Activated T-helper 1 cell treated with Interleukin-2 at 50 U/mL for 16 hours (primary cell): ENCODE data around the gene CCSAP.
"Not testable (repeated sequence)": the region's sequence is repeated elsewhere in the genome, so short reads cannot be mapped to it uniquely, and the experiment has no call there.

ENCODE experiments used
- DNase-seq: peaks from one replicate; pipeline ENCODE4 v3.0.0-alpha.2; 2020; ENCODE audit warnings: low read depth

CCSAP gene

GRCh38 chr1:229342656-229343569, at the start of gene CCSAP:
TSS of gene CCSAP (minus strand) at chr1:229343047. CDS start at chr1:229342465, 582 bp downstream.
- peak; percentile 75 for DNase-seq

GRCh38 chr1:229390130-229390529, 47.3 kb upstream of the CCSAP start:
- DNase-seq, result no peak

- DNase-seq, result no peak
Observed at GRCh38 chr1:229388897-229389580, 46.2 kb upstream of the CCSAP start.

- DNase-seq, result no peak
Observed at GRCh38 chr1:229385853-229386456, 43.1 kb upstream of the CCSAP start.

GRCh38 chr1:229384822-229385221, 42.0 kb upstream of the CCSAP start:
- no peak for DNase-seq

- DNase-seq, result no peak
Observed at GRCh38 chr1:229383961-229384360, 41.1 kb upstream of the CCSAP start.

GRCh38 chr1:229383188-229383587, 40.3 kb upstream of the CCSAP start:
- no peak for DNase-seq

GRCh38 chr1:229381234-229381633, 38.4 kb upstream of the CCSAP start:
- DNase-seq, result no peak

- DNase-seq, result no peak
Observed at GRCh38 chr1:229380536-229381160, 37.8 kb upstream of the CCSAP start.

GRCh38 chr1:229379846-229380245, 37.0 kb upstream of the CCSAP start:
- no peak for DNase-seq

- DNase-seq, result no peak
Observed at GRCh38 chr1:229378586-229379367, 35.9 kb upstream of the CCSAP start.

GRCh38 chr1:229378035-229378434, 35.2 kb upstream of the CCSAP start:
- not testable (repeated sequence) for DNase-seq

GRCh38 chr1:229377429-229377828, 34.6 kb upstream of the CCSAP start:
- DNase-seq, result no peak

GRCh38 chr1:229376521-229376920, 33.7 kb upstream of the CCSAP start:
- no peak for DNase-seq

- DNase-seq, result no peak
Observed at GRCh38 chr1:229374485-229374884, 31.6 kb upstream of the CCSAP start.

GRCh38 chr1:229373395-229373794, 30.5 kb upstream of the CCSAP start:
- no peak for DNase-seq

- no peak for DNase-seq
Observed at GRCh38 chr1:229372251-229372650, 29.4 kb upstream of the CCSAP start.

GRCh38 chr1:229371624-229372023, 28.8 kb upstream of the CCSAP start:
- DNase-seq, result no peak

GRCh38 chr1:229370601-229371021, 27.8 kb upstream of the CCSAP start:
- no peak for DNase-seq

- no peak for DNase-seq
Observed at GRCh38 chr1:229368347-229368746, 25.5 kb upstream of the CCSAP start.

GRCh38 chr1:229365569-229365968, 22.7 kb upstream of the CCSAP start:
- DNase-seq, result no peak
